NT2/D1 (cell line): ENCODE results near the gene BBS9.

Experiments
- SUZ12 ChIP-seq: IDR thresholded peaks from 2 replicates; pipeline ENCODE4 v1.6.1; 2011; ENCODE audit not compliant: insufficient read length, insufficient read depth; ENCODE audit errors: extremely low read depth
- ZNF274 ChIP-seq: IDR thresholded peaks from 2 replicates; pipeline ENCODE4 v1.6.1; 2011; ENCODE audit warnings: mild to moderate bottlenecking, low read depth, low read length

GRCh38 chr7:33504266-33504665 lies 374.9 kb downstream of the BBS9 start:
- TF ChIP-seq ZNF274 (no peak), SUZ12 (no peak)
